NCI-H2196 (cell line): ENCODE data around the gene SH2B3.
"Not testable (repeated sequence)": the region's sequence is repeated elsewhere in the genome, so short reads cannot be mapped to it uniquely, and the experiment has no call there.

ENCODE experiments used
- DNase-seq: peaks from one replicate; lab custom pipeline; 2025; ENCODE audit not compliant: unreplicated experiment; lab: John Stamatoyannopoulos, UW

SH2B3 gene

GRCh38 chr12:111386885-111387284 is 18.8 kb upstream of the SH2B3 start:
- DNase-seq, result no peak

GRCh38 chr12:111387747-111388323 is 17.9 kb upstream of the SH2B3 start:
- no peak for DNase-seq

GRCh38 chr12:111389635-111390034 is 16.1 kb upstream of the SH2B3 start:
- DNase-seq, result no peak

- DNase-seq, result no peak
These were observed 14.8 kb upstream of the SH2B3 start for GRCh38 chr12:111390910-111391309.

GRCh38 chr12:111393700-111394300 is 11.9 kb upstream of the SH2B3 start:
- no peak for DNase-seq

- no peak for DNase-seq
These were observed 11.2 kb upstream of the SH2B3 start for GRCh38 chr12:111394480-111394879.

GRCh38 chr12:111395336-111396187 is 10.2 kb upstream of the SH2B3 start:
- no peak for DNase-seq

- DNase-seq, result not testable (repeated sequence)
These were observed 9.5 kb upstream of the SH2B3 start for GRCh38 chr12:111396271-111396670.

- peak; percentile 86 for DNase-seq
These were observed 8.8 kb upstream of the SH2B3 start for GRCh38 chr12:111396726-111397445.

- DNase-seq, result no peak
These were observed 7.2 kb upstream of the SH2B3 start for GRCh38 chr12:111398530-111398929.

- DNase-seq, result not testable (repeated sequence)
These were observed 5.8 kb upstream of the SH2B3 start for GRCh38 chr12:111399741-111400404.

- no peak for DNase-seq
These were observed 4.5 kb upstream of the SH2B3 start for GRCh38 chr12:111401167-111401605.

- not testable (repeated sequence) for DNase-seq
These were observed 3.3 kb upstream of the SH2B3 start for GRCh38 chr12:111402490-111402824.

GRCh38 chr12:111404362-111405148 is 1.2 kb upstream of the SH2B3 start:
- DNase-seq, result no peak

- DNase-seq, result peak; percentile 95
These were observed 419 bp upstream of the SH2B3 start for GRCh38 chr12:111405149-111405858.

- no peak for DNase-seq
These were observed 1.0 kb downstream of the SH2B3 start for GRCh38 chr12:111406474-111407376.

GRCh38 chr12:111407377-111408115 is 1.8 kb downstream of the SH2B3 start:
- no peak for DNase-seq

GRCh38 chr12:111408116-111408440 is 2.4 kb downstream of the SH2B3 start:
- DNase-seq, result no peak
